ENCODE data around the gene AFF3. TPM values are rescaled to one million over a fixed set of nuclear protein-coding genes. Genes with fewer than 3 reads are reported as not detected.

Gene AFF3
- total RNA-seq, 1 experiment from 2014 or later: 0.61 TPM

DNA sequence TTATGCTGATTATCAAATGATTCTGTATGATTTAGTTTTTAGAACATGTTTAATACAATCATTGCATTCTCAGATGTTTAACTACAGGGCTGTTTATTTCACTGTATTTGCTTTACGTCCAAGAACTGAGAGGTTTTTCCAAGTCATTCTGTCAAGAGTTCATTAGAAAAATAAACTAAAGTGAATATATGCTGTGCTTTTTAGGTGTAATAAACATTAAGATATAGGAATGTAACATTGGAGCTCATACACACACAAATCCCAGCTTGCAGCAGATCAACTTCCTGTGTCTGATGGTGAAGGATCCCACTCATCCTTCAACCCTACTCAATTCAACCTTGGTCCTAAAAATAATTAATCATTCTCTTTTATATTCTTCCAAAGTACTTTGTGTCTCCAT lies 285.0 kb downstream of the AFF3 start:
- H2AFZ ChIP-seq (ENCODE audit: low read depth, low read length, poor library complexity, severe bottlenecking): no peak overlapping the region
- H3K27ac ChIP-seq (ENCODE audit: low read depth, low read length): no peak overlapping the region
- BruUV-seq (replicated peaks): no TSS peak
- no peaks in the 10 kb centered on the region for H3K79me2 ChIP-seq (ENCODE audit: insufficient read depth, low read length)
- H4K20me1 ChIP-seq (ENCODE audit: insufficient read depth): no peaks in the 10 kb centered on the region
- H3K9ac ChIP-seq (ENCODE audit: low read length): no peak overlapping the region
- ATAC-seq: no peak
- H3K4me2 ChIP-seq (ENCODE audit: low read length): no peak overlapping the region
- RAD21 ChIA-PET (ENCODE audit: low non-redundant PET in 1 of 2, low total read pairs in 2 of 2, uncharacterized antibody in 2 of 2, unreplicated experiment in 2 of 2): no interaction called here
- no peaks in the 10 kb centered on the region for H3K9me2 ChIP-seq (ENCODE audit: insufficient read depth)
- no peak overlapping the region for H3K4me3 ChIP-seq (replicated peaks in 1 of 2; ENCODE audit: low read depth in 1 of 2, low read length in 2 of 2)
- POLR2A ChIA-PET: interaction anchor here (0.6 kb wide), 1 partner anchor 167 kb away, joined by 4 read pairs; no protein-coding TSS in a partner anchor
- no peak for TF ChIP-seq SRF (IDR thresholded peaks at IDR 0.05; ENCODE audit: low read depth)
- no peak for TF ChIP-seq TCF7L2 (IDR thresholded peaks at IDR 0.05; ENCODE audit: borderline replicate concordance, extremely low read depth, insufficient read depth, insufficient read length)
- no peak for TF ChIP-seq ZNF274 (IDR thresholded peaks at IDR 0.05; ENCODE audit: low read depth, low read length)
- TF ChIP-seq JUND (IDR thresholded peaks at IDR 0.05): no peak
- TF ChIP-seq RAD21 (IDR thresholded peaks at IDR 0.05; ENCODE audit: low read depth): no peak
- no peaks in the 10 kb centered on the region for H3K4me1 ChIP-seq (ENCODE audit: control insufficient read depth in 1 of 2, insufficient read depth in 2 of 2, low read length in 2 of 2)
- CTCF ChIA-PET: no interaction called here
- no peaks in the 10 kb centered on the region for H3K36me3 ChIP-seq (ENCODE audit: control insufficient read depth in 1 of 2, insufficient read depth in 2 of 2, low read length in 2 of 2)
- H3K9me3 ChIP-seq (ENCODE audit: control insufficient read depth in 1 of 2, insufficient read depth in 1 of 2, low read depth in 1 of 2, low read length in 2 of 2): no peaks in the 10 kb centered on the region
- intact Hi-C loops (cut with micrococcal nuclease): no loop called here
- DNase-seq (ENCODE audit: low read depth, low spot score): no peak
- H3K27me3 ChIP-seq (ENCODE audit: insufficient read depth, low read length): peaks cover 70% of the 10 kb centered on the region

DNA sequence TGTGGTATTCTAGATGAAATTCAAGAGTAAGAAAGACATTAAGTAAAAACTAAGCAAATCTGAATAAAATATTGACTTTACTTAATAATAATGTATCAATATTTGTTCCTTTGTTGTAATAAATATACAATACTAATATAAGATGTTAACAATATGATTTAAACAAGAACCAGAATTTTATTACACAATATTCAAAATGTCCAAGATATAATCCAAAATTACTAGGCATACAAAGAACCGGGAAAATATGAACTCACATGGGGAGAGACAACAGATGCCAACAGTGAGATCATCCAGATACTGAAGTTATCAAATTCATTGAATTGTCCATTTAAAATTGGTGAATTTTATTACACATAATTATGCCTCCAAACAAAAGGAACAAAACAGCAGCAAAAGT lies 286.3 kb downstream of the AFF3 start:
- no peaks in the 10 kb centered on the region for H4K20me1 ChIP-seq (ENCODE audit: insufficient read depth)
- ChIA-PET RAD21 (ENCODE audit: low non-redundant PET in 1 of 2, low total read pairs in 2 of 2, uncharacterized antibody in 2 of 2, unreplicated experiment in 2 of 2) (no interaction called here), POLR2A (no interaction called here), CTCF (no interaction called here)
- no peak for ATAC-seq
- intact Hi-C loops (cut with micrococcal nuclease): no loop called here
- no peak overlapping the region for H3K4me2 ChIP-seq (ENCODE audit: low read length)
- no peak overlapping the region for H3K9ac ChIP-seq (ENCODE audit: low read length)
- H3K4me3 ChIP-seq (replicated peaks in 1 of 2; ENCODE audit: low read depth in 1 of 2, low read length in 2 of 2): no peak overlapping the region
- H3K9me3 ChIP-seq (ENCODE audit: control insufficient read depth in 1 of 2, insufficient read depth in 1 of 2, low read depth in 1 of 2, low read length in 2 of 2): no peaks in the 10 kb centered on the region
- BruUV-seq (replicated peaks): no TSS peak
- no peaks in the 10 kb centered on the region for H3K4me1 ChIP-seq (ENCODE audit: control insufficient read depth in 1 of 2, insufficient read depth in 2 of 2, low read length in 2 of 2)
- no peaks in the 10 kb centered on the region for H3K79me2 ChIP-seq (ENCODE audit: insufficient read depth, low read length)
- peaks cover 68% of the 10 kb centered on the region for H3K27me3 ChIP-seq (ENCODE audit: insufficient read depth, low read length)
- no peak for DNase-seq (ENCODE audit: low read depth, low spot score)
- no peak overlapping the region for H2AFZ ChIP-seq (ENCODE audit: low read depth, low read length, poor library complexity, severe bottlenecking)
- no peak overlapping the region for H3K27ac ChIP-seq (ENCODE audit: low read depth, low read length)
- no peaks in the 10 kb centered on the region for H3K9me2 ChIP-seq (ENCODE audit: insufficient read depth)
- H3K36me3 ChIP-seq (ENCODE audit: control insufficient read depth in 1 of 2, insufficient read depth in 2 of 2, low read length in 2 of 2): no peaks in the 10 kb centered on the region
- TF ChIP-seq TCF7L2 (IDR thresholded peaks at IDR 0.05; ENCODE audit: borderline replicate concordance, extremely low read depth, insufficient read depth, insufficient read length) (no peak), POLR2AphosphoS5 (IDR thresholded peaks at IDR 0.05; ENCODE audit: low read depth, low read length) (no peak), EZH2phosphoT487 (IDR thresholded peaks at IDR 0.05; ENCODE audit: borderline replicate concordance) (no peak), FOSL1 (IDR thresholded peaks at IDR 0.05; ENCODE audit: low read depth) (no peak), EZH2 (IDR thresholded peaks at IDR 0.05) (no peak), CEBPB (IDR thresholded peaks at IDR 0.05; ENCODE audit: low read depth) (no peak)
- TF ChIP-seq, protein P1, sequence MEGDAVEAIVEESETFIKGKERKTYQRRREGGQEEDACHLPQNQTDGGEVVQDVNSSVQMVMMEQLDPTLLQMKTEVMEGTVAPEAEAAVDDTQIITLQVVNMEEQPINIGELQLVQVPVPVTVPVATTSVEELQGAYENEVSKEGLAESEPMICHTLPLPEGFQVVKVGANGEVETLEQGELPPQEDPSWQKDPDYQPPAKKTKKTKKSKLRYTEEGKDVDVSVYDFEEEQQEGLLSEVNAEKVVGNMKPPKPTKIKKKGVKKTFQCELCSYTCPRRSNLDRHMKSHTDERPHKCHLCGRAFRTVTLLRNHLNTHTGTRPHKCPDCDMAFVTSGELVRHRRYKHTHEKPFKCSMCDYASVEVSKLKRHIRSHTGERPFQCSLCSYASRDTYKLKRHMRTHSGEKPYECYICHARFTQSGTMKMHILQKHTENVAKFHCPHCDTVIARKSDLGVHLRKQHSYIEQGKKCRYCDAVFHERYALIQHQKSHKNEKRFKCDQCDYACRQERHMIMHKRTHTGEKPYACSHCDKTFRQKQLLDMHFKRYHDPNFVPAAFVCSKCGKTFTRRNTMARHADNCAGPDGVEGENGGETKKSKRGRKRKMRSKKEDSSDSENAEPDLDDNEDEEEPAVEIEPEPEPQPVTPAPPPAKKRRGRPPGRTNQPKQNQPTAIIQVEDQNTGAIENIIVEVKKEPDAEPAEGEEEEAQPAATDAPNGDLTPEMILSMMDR (IDR thresholded peaks at IDR 0.05 in 2 of 3, conservative IDR thresholded peaks at IDR 0.05 in 1 of 3; ENCODE audit: borderline replicate concordance in 1 of 3, insufficient read depth in 1 of 3, low read depth in 2 of 3, low read length in 2 of 3): no peak

All from HCT116 (cell line).